ENCODE results near the gene ITSN1. TPM values are rescaled to one million over a fixed set of nuclear protein-coding genes. Genes with fewer than 3 reads are reported as not detected.
"Not testable (repeated sequence)": the region's sequence is repeated elsewhere in the genome, so short reads cannot be mapped to it uniquely, and the experiment has no call there.

ITSN1 gene
- 19.4 TPM for polyA plus RNA-seq (2012; ENCODE audit: insufficient read depth, insufficient read length, low read depth)

DNA sequence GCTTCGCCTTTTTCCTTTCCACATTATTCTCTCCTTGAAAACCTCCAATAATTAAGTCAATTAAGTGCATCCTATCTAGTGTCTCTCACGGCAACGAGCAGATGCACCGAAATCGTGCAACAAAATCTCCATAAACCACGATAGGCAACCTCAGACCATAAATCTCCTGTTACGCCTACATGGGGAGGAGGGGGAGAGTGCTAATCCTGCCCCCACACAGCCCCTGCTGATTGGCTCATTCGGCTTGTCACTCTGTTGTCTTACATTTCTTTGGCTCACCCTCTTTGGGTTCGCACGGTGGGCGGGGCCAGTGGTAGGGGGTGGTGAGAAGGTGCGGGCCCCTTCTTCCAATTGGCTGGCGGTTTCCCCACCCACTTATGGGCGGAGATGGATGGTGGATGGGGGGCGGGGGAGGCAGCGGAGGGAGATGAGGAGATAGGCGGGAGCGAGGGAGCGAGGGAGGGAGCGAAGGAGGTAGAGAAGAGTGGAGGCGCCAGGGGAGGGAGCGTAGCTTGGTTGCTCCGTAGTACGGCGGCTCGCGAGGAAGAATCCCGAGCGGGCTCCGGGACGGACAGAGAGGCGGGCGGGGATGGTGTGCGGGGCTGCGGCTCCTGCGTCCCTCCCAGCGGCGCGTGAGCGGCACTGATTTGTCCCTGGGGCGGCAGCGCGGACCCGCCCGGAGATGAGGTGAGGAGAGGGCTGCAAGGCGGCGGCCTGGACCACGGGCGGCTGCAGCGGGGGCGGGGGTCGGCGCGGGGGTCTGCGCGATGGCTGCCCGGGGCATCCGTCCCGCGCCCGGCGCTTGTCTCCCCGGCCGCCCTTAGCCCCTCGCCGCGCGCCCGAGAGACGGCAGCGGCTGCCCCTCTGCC is at the start of gene ITSN1:
Gene ITSN1 (plus strand): TSS at position 475 of the 869 bp plus-strand sequence. CDS start 76,328 bp downstream, outside the sequence.
- H3K4me1 ChIP-seq: no peaks in the 10 kb centered on the region
- H3K4me3 ChIP-seq (ENCODE audit: low read depth, low read length): peak within 1 kb of the TSS; percentile 88
- no peaks in the 10 kb centered on the region for H3K27me3 ChIP-seq
- DNase-seq: peak; percentile 100
- H3K9me3 ChIP-seq: no peaks in the 10 kb centered on the region
- TF ChIP-seq, protein P1, sequence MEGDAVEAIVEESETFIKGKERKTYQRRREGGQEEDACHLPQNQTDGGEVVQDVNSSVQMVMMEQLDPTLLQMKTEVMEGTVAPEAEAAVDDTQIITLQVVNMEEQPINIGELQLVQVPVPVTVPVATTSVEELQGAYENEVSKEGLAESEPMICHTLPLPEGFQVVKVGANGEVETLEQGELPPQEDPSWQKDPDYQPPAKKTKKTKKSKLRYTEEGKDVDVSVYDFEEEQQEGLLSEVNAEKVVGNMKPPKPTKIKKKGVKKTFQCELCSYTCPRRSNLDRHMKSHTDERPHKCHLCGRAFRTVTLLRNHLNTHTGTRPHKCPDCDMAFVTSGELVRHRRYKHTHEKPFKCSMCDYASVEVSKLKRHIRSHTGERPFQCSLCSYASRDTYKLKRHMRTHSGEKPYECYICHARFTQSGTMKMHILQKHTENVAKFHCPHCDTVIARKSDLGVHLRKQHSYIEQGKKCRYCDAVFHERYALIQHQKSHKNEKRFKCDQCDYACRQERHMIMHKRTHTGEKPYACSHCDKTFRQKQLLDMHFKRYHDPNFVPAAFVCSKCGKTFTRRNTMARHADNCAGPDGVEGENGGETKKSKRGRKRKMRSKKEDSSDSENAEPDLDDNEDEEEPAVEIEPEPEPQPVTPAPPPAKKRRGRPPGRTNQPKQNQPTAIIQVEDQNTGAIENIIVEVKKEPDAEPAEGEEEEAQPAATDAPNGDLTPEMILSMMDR (IDR thresholded peaks at IDR 0.05; ENCODE audit: low read depth, low read length): no peak
- peaks cover 4% of the 10 kb centered on the region; the same call in 1 of the 2 replicates for H3K36me3 ChIP-seq

DNA sequence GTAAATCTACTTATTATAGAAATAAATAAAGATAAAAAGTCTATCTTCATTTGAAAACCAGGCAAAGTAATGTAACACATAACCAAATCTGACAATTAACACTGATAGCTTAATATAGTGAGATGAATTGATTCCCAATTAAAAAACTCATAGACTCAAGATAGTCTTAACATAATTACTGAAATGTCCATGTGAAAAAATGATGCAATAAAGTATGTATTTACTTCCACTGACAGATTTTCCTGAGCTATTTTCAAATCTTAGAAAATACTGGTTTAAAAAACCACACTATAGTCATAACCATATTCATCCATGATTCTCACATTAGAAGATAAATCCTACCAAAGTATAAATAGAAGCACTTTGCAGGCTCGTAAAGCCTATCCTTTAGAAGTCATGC is 44.2 kb upstream of the ITSN1 start:
- Histone ChIP-seq H3K4me3 (ENCODE audit: low read depth, low read length) (no peak overlapping the region), H3K9me3 (no peaks in the 10 kb centered on the region), H3K27me3 (no peaks in the 10 kb centered on the region), H3K4me1 (no peaks in the 10 kb centered on the region), H3K36me3 (peaks cover 35% of the 10 kb centered on the region)
- DNase-seq: no peak
- TF ChIP-seq, protein P1 (IDR thresholded peaks at IDR 0.05; ENCODE audit: low read depth, low read length): no peak

DNA sequence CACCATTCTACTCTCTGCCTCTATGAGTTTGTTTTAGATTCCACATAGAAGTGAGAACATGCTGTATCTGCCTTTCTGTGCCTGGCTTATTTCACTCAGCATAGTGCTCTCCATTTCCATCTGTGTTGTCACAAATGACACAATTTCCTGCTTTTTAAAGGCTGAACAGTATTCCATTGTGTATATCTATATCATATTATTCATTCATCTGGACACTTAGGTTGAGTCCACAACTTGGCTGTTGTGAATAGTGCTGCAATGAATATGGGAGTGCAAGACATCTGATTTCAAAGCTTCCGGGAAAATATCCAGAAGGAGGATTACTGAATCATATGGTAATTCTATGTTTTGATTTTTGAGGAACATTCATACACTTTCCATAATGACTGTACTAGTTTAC is 33.7 kb upstream of the ITSN1 start:
- TF ChIP-seq, protein P1 (IDR thresholded peaks at IDR 0.05; ENCODE audit: low read depth, low read length): no peak
- H3K4me3 ChIP-seq (ENCODE audit: low read depth, low read length): no peak overlapping the region

DNA sequence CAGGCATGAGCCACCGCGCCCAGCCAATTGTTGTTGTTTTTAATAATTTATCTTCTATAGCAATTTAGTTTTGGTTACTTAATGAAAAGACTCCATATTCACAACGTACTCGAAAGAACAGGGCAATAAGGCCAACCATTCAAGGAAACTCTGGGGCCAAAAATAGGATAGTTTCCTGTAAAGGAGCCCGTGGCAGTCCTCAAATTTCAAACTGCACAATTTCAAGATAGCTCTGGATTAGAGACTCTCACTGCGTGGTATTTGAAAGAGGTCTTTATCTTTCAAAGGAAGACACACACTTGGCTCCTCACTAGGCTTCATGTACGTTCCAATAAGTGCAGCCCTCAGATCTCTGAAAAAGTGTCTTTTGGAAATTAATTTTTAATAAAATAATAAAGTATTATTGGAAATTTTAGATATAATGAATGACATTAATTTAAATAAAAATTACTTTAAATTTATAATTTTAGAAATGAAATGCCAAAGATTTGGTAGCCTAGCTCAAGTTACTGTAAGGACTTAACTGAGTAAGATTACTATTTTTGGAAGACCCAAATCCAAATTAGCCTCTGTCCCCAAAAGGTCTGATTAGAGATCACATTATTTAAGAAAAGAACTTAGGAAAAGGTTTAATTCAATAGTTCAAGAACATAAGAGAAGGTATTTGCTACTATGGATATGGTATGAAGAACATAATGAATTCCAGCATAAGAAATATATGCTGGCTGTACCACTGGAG is 31.1 kb upstream of the ITSN1 start:
- Histone ChIP-seq H3K9me3 (no peaks in the 10 kb centered on the region), H3K27me3 (no peaks in the 10 kb centered on the region), H3K4me3 (ENCODE audit: low read depth, low read length) (no peak overlapping the region), H3K4me1 (no peaks in the 10 kb centered on the region), H3K36me3 (peaks cover 6% of the 10 kb centered on the region; the same call in 1 of the 2 replicates)
- DNase-seq: no peak
- TF ChIP-seq, protein P1 (IDR thresholded peaks at IDR 0.05; ENCODE audit: low read depth, low read length): no peak

More for the DNA sequence above, 33.7 kb upstream of the ITSN1 start:
- H3K9me3 ChIP-seq: no peaks in the 10 kb centered on the region
- H3K4me1 ChIP-seq: no peaks in the 10 kb centered on the region
- DNase-seq: no peak
- H3K36me3 ChIP-seq: peaks cover 6% of the 10 kb centered on the region; the same call in 1 of the 2 replicates
- no peaks in the 10 kb centered on the region for H3K27me3 ChIP-seq

DNA sequence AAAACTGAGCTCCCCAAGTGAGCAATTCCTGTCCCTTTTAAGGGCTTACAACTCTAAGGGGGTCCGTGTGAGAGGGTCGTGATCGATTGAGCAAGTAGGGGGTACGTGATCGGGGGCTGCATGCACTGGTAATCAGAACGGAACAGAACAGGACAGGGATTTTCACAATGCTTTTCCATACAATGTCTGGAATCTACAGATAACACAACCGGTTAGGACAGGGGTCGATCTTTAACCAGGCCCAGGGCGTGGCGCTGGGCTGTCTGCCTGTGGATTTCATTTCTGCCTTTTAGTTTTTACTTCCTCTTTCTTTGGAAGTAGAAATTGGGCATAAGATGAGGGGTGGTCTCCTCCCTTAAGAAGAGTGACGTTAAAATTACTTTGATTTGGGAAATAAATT is 24.7 kb upstream of the ITSN1 start:
- H3K4me3 ChIP-seq (ENCODE audit: low read depth, low read length); H3K36me3 ChIP-seq; DNase-seq; H3K9me3 ChIP-seq; H3K27me3 ChIP-seq; H3K4me1 ChIP-seq: not testable (repeated sequence)

DNA sequence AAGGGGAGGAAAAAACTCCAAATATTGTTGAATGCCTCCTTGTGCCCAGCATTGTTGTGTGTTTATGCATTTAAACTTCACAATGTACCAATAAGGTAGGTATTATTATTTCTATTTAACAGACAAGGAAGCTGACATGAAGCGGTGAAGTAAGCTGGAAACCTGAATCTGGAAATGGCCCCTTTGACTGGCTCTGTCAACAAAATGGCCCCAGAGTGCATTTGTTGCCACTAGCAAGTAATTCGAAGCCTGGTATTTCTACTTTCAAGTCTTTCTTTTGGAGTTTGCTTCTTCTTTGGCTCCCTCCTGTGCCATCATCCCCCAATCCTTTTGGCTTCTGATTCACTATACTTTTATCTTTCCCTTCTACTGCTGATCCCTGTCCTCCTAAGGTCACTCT is 23.9 kb upstream of the ITSN1 start:
- H3K4me3 ChIP-seq (ENCODE audit: low read depth, low read length): no peak overlapping the region
- no peaks in the 10 kb centered on the region for H3K4me1 ChIP-seq
- no peaks in the 10 kb centered on the region for H3K9me3 ChIP-seq
- TF ChIP-seq, protein P1 (IDR thresholded peaks at IDR 0.05; ENCODE audit: low read depth, low read length): no peak
- DNase-seq: no peak
- no peaks in the 10 kb centered on the region for H3K27me3 ChIP-seq
- H3K36me3 ChIP-seq: peaks cover 6% of the 10 kb centered on the region; the same call in 1 of the 2 replicates
